Stimulated activated CD4-positive, alpha-beta T cell treated with anti-CD3 and anti-CD28 coated beads, Interleukin-15, amount 100 ng/mL, for 48 hours (primary cell): ENCODE measurements around the gene MRPL28.
"Not testable (repeated sequence)": the region's sequence is repeated elsewhere in the genome, so short reads cannot be mapped to it uniquely, and the experiment has no call there.

Source experiments
- DNase-seq, 2 donors: peaks; one replicate each; pipeline ENCODE4 v3.0.0-alpha.2; 2020; ENCODE audit warnings: low read depth in 2 of 2

The MRPL28 gene

DNA sequence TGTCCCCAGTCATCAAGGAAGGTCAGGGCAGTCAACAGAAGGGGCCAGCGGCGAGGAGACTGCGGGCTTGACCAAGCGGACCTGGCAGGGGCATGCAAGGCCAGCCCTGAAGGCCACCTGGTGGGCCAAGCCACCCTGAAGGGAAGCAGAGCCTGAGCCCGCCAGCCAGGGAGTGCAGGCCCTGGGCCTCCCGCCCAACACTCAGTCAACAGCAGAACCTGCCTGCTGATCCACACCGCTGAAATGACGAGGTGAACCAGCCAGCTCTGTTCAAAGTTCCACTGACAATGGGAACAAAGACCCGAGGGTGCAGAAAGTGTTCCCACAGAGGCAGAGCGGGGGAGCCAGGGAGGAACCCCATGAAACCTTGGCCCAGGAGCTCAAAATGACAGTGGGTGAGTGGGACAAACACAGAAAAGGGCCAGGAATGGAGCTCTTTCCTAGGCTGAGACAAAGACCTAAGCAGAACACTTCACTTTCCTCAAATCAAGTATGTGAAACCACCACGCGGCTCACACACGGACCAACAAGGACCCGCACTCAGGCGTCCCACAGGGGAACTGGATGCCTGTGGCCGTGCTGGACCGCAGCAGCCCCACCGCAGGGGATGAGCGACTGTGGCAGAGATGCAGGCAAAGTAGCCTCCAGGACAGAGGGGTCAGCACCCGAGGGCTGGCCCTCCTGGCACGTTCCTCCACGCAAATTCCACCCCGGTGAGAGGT is 29.8 kb downstream of the MRPL28 start:
- DNase-seq, result no peak

DNA sequence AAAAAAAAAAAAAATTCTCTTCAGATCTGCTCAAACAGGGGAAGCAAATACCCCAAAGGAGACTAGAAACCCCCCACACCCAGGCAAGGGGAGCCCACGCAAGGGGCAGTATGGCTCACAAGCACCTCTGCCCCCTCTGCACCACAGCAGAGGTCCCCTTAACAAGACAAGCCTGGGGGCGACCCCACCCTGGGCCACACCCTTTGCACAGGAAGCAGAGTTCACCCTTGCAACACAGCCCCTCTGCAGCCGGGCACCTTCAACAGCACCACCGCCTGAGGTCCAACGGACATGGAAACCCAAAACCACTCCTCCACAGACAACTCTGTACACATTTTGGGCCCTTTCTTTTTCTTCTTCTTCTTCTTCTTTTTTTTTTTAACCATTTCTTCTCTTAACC is 30.7 kb downstream of the MRPL28 start:
- DNase-seq, result no peak

DNA sequence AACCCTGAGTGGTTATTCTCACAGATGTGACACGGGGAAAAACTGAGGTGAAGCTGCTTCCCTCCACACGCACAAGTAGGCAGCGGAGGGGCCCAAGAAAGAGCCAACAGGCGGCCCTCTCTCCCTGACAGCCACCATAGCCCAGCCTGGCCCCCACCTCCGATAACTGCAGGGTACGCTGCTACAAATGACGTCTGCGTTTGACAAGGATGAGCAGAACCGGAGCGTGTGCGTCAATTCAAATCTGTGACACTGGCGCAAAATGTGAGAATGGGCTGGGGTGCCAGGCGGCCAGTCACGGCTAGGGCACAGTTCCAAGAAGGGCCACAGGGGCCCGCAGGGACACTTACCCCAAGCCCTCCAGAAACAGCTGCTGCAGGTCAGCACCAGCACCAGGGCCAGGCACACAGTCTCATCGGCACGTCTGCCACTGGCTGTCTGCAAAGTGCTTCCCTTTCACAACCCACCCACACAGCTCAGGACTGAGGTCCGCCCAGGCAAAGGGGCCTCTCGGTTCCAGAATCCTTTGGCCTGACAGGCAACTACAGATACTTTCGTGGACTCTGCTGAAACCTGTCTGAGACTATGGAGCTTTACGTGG is 32.3 kb downstream of the MRPL28 start:
- no peak for DNase-seq

DNA sequence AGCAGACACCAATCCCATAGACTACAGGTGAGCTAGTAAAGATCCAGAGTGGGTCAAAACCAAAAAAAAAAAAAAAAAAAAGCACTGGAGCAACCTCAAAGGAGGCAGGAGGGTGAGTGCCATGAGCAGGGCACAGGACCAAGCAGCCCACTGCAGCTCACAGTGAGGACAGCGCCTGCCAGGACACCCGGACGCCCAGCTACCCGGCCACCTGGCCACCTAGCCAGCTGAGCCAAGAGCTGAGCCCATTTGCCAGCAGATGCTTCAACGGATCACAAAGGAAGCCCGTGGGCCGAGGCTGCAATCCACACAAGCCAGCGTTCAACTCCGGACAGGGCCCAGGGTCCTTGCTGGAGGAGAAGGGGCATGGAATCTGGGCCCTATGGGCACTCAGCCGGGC is 32.9 kb downstream of the MRPL28 start:
- DNase-seq, result no peak

DNA sequence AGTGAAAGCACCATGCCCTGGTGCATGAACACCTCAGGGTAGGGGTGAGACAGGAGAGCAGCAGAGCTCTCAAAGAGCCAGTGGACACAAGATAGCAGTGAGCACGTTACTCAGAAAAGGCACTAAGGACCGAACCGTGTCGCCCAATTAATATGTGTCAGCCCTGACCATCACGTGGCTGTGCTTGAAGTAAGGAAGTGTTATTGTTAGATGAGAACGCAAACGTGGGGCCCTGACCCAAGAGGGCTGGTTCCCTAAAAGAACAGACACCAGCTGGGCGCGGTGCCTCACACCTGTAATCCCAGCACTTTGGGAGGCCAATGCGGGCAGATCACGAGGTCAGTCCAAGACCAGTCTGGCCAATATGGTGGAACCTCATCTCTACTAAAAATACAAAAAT is 34.1 kb downstream of the MRPL28 start:
- no peak for DNase-seq

DNA sequence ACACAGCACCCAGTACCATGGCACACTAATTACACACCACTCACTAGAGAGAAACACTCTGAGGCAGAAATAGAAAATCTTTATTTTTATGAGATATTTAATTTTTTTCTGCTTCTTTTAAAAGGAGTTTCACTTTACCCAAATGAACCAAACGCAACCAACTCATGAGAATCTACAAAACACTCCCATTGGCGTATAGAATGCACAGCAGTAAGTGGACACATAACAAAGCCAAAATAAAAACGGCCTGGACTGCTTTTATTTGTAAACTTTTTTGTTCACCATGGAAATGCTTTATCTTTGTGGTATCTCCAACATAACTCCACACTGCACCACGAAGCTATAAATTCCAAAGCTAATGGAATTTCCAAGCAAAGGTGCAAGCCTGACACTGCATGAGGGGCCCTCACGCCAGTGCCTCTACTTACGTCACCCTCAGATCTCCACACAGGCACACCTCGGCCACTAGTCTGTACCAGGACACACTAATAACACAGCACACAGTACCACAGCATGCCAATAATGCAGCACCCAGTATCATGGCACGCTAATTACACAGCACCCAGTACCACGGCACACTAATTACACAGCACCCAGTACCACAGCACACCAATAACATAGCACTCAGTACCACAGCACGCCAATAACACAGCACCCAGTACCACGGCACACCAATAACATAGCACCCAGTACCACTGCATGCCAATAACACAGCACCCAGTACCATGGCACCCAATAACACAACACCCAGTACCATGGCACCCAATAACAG is 35.3 kb downstream of the MRPL28 start:
- DNase-seq, result not testable (repeated sequence)

DNA sequence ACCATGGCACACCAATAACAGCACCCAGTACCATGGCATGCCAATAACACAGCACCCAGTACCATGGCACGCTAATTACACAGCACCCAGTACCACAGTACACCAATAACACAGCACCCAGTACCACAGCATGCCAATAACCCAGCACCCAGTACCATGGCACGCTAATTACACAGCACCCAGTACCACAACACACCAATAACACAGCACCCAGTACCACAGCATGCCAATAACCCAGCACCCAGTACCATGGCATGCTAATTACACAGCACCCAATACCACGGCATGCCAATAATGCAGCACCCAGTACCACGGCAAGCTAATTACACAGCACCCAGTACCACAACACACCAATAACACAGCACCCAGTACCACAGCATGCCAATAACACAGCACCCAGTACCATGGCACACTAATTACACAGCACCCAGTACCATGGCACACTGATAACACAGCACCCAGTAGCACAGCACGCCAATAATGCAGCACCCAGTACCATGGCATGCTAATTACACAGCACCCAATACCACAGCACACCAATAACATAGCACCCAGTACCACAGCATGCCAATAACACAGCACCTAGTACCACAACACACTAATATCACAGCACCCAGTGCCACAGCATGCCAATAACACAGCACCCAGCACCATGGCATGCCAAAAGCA is 36.0 kb downstream of the MRPL28 start:
- DNase-seq, result not testable (repeated sequence)

DNA sequence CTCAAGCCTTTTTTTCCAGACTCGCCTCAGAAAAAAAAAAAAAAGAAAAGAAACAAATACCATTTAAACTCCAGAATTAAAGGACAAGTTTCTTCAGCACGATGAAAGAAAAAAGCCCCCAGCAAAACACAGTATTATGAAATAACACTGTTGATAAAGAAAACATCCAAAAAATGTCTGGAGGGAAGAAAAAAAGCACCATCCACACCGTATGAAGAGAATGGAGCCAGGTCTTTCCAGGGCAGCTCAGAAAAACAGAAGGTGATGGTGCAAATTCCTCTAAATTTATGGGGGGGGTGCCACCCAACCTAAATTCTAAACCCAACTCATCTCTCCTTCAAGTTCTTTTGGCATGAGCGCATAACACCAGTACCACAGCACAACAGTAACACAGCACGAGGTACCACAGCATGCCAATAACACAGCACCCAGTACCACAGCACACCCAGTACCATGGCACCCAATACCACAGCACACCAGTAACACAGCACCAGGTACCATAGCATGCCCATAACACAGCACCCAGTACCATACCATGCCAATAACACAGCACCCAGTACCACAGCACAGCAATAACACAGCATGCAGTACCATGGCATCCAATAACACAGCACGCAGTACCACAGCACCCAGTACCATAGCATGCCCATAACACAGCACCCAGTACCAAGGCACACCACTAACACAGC is 36.8 kb downstream of the MRPL28 start:
- no peak for DNase-seq

DNA sequence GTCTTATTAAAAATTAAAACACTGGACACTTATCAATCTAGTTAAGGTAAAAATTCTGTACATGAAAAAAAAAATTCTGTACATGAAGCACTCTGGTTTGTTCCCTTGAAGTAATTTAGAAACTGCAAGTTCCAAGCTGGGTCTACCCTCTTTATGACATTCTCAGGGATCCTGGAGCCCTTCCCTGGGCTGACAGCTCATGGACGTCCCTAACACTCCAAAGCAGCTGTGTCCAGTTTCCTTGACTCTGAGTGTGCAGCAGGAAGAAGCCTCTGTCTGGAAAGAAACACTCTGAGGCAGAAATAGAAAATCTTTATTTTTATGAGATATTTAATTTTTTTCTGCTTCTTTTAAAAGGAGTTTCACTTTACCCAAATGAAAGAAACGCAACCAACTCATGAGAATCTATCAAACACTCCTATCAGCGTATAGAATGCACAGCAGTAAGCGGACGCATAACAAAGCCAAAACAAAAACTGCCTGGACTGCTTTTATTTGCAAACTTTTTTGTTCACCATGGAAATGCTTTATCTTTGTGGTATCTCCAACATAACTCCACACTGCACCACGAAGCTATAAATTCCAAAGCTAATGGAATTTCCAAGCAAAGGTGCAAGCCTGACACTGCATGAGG is 39.0 kb downstream of the MRPL28 start:
- DNase-seq, result not testable (repeated sequence)

DNA sequence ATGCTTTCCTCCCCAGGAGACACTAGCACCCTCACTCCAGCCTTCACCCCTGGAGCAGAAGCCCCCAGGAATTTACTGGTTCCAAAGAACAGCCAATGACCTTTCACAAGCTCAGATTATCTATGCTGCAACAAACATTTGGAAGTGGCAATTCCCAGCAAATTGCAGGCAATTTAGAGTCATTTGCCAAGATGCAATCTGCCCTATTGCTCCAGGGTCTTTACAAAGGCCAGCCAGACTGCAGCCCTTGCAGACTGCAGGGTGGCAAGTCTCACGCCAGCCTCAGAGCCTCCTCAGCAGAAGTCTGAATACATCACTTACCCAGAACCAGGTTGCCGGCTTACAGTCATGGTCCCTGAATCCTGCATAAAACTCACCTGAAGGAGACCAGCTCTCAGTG is 39.6 kb downstream of the MRPL28 start:
- DNase-seq, result no peak

DNA sequence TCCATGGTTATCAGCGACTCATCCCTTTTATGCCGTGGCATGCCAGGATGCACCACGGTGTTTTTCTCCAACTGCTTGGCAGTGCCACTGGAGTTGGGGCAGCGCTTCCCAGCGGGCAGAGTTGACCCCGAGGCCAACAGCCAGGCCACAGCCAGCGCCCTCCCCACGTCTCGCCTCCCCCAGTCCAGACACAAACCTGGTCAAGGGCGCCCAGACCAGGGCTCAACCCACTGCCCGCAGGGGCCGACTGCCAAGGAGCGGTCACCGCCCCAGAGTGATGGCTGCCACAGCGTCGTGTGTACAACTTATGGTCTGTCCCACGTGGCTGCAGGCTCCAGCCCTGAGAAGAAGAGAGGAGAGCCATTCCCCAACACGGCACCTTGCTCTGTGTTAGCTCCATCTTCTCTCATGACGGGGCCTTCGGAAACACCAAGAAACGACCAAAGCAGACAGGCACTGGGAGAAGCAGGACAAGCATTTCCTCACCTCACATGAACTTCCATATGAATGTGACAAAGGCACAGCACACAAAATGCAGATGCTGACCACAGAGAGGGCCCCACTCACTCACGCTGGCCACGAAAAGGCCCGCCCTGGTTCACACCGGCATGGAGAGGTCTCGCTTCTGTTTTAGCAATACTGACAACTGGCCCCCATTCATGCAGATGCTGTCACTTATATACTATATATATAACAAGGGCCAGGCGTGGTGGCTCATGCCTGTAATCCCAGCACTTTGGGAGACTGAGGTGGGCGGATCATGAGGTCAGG is 44.8 kb downstream of the MRPL28 start:
- no peak for DNase-seq

DNA sequence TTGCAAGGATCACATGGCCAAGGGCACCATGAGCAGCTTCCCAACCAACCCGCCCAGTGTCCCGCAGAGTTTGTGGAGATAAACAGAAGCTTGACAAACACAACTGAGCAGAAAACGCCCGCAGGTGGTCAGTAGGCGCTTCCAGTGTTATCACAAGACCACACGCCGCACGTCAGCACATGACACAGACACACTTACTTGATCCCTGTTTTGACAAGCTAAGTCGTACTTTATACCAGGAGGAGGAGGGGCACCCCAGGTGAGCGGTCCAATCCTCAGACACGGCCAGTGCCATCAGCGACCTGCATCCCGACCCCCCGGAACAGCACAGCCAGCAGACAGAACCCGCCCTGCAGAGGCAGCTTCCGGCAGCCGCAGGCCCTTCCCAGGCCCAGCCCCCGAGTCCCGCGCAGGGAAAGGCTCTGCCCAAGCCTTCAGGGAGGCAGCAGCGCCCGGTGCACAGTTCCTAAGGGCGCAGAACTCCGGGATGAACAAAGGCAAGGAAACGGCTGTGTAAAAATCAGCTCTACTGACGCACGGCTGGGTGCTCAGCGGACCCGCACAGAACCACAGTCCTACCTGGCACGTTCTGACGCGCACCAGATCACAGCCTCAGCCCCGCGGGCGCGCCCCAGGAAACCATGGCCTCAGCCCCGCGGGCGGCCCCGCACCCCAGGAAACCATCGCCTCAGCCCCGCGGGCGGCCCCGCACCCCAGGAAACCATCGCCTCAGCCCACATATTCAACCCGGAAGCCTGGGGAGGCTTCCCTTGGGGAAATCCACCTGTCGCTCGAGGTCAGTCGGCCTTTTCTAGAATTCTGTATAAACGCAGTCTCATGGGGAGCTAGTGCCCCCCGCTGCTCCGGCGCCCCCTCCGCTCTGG is 45.6 kb downstream of the MRPL28 start:
- DNase-seq, result peak in 1 of 2 donors; percentile 27

DNA sequence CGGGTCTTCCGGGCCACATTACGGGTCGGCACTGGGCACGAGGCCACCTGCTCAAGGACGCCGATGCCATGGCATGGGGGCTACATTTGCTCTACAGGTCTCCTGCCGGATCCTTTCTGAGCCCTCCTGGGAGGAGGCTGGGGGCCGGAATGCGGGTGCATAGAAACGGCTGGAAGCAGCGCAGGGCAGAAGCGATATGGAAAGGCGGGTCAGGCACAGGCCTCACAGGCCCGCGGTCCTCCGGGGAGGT is 46.2 kb downstream of the MRPL28 start:
- DNase-seq, result no peak

DNA sequence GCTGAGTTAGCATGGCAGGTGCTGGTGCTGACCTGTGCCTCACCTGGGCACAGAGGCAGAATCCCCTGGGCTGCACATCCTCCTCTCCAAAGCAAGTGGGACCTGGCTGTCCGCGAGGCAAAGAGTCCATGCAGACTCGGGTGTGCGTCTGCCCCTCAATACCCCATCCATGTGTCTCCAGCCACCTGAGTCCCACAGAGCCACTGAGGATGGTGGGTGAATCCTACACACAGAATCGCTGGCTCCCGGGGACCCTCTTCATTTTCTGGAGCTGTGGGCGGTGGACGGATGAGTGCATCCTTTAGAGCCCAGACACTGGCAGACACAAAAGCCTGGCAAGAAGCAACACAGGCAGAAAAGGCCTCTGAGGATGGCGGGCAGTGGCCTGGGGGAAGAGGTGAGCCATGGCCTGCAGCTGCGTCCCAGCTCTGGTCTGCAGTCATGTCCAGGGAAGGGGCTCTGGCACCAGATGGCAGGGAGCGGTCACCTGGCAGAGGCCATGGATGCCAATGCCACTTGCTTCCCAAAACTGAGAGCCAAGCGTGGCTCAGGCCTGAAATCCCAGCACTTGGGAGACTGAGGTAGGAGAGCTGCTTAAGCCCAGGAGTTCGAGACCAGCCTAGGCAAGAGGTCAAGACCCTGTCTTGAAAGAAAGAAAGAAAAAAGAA is 47.7 kb downstream of the MRPL28 start:
- no peak for DNase-seq

DNA sequence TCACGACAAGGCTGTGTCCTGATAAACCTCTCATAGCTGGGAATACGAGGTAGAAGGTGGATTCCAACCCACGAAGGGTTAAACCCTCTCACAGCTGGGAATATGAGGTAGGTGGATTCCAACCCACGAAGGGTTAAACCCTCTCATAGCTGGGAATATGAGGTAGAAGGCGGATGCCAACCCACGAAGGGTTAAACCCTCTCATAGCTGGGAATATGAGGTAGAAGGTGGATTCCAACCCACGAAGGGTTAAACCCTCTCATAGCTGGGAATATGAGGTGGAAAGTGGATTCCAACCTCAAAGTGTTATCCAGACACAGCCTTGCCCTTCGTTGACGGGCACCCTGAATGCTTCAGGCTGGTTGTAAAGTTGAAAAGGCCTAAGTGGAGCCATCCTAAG is 48.8 kb downstream of the MRPL28 start:
- no peak for DNase-seq

DNA sequence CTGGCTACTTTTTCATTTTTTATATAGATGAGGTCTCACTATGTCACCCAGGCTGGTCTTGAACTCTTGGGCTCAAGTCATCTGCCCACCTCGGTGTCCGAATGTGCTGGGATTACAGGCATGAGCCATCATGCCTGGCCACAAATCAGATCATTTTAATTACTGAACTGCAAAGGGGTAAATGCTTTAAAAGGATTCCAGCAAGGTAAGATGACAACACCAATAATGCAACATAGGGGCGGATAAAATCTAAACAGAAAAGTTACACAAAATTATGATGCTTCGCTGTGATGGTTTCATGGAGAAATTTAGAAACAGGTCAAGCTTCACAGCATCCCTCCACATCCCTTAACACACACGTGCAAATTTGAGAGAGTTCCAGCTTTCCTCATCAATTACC is 50.1 kb downstream of the MRPL28 start:
- DNase-seq, result no peak

DNA sequence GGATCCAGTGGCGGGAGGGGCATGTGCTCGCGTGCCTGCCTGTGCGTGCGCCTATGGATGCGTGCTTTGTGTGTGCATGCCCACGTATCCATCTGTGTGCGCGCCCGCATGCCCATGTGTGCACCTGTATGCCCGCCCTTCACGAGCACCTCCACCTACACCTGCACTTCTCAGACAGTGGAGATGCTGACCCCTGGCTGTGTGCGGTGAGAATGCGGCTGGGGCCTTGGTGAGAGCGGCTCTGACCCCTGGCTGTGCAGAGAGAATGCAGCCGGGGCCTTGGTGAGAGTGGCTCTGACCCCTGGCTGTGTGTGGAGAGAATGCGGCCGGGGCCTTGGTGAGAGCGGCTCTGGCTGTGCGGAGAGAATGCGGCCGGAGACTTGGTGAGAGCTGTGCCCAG is 51.7 kb downstream of the MRPL28 start:
- no peak for DNase-seq

DNA sequence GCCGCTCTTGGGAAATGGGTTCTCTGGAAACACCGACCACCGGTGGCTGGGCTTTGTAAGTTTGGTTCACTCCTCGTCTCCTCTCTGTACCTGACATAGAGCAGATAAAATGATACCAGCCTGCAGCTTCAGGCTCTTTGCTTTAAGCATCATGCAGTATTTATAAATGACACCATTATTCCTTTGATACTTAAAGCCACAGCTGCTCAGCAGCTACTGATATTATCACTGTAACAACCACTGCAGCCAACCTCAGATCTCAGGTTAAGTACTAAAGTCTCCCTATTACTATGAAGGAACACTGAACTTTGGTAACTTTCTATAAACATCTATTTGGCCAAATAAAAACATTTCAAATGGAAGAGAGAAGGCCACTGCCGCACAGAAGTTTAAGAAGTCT is 52.8 kb downstream of the MRPL28 start:
- DNase-seq, result no peak
